HepG2 (cell line): ENCODE measurements around the gene RPUSD4. TPM values are rescaled to one million over a fixed set of nuclear protein-coding genes. Genes with fewer than 3 reads are reported as not detected.

Experiments
- AGO1 ChIP-seq: fragments of 200-400 bp; formaldehyde crosslinking; IDR thresholded peaks from 2 replicates; pipeline ENCODE4 v1.6.1; 2017; ENCODE audit warnings: mild to moderate bottlenecking, low read depth, low read length, moderate library complexity; ENCODE audit not compliant: poor library complexity, severe bottlenecking
- ATF6 ChIP-seq: sonication (generic); formaldehyde crosslinking; conservative IDR thresholded peaks from 2 replicates; pipeline ENCODE4 v1.4.0; 2020; ENCODE audit warnings: missing genetic modification reagents
- EEA1 ChIP-seq: sonication (generic); formaldehyde crosslinking; IDR thresholded peaks from 2 replicates; pipeline ENCODE4 v1.5.1; 2020; ENCODE audit warnings: mild to moderate bottlenecking, missing genetic modification reagents, borderline replicate concordance
- ETV6 ChIP-seq: sonication (generic); formaldehyde crosslinking; conservative IDR thresholded peaks from 2 replicates; pipeline ENCODE4 v1.4.0; 2020; ENCODE audit warnings: missing genetic modification reagents
- GPN1 ChIP-seq: sonication (generic); formaldehyde crosslinking; IDR thresholded peaks from 2 replicates; pipeline ENCODE4 v1.5.1; 2020; ENCODE audit warnings: missing genetic modification reagents, borderline replicate concordance
- IRF2 ChIP-seq: IDR thresholded peaks from 2 replicates; pipeline ENCODE4 v1.6.1; 2018; ENCODE audit warnings: missing genetic modification reagents, missing compliant biosample characterization
- KLF11 ChIP-seq: IDR thresholded peaks from 2 replicates; pipeline ENCODE4 v1.6.1; 2016; ENCODE audit warnings: missing compliant biosample characterization
- MTERF4 ChIP-seq: sonication (generic); formaldehyde crosslinking; IDR thresholded peaks from 2 replicates; pipeline ENCODE4 v1.8.0; 2023; ENCODE audit warnings: mild to moderate bottlenecking, missing genetic modification reagents
- NR2F6 ChIP-seq, 2 experiments: IDR thresholded peaks; 2 replicates each; pipeline ENCODE4 v1.6.1; 2016; ENCODE audit warnings: antibody characterized with exemption in 1 of 2, mild to moderate bottlenecking in 1 of 2
- PBX2 ChIP-seq: IDR thresholded peaks from 2 replicates; pipeline ENCODE4 v1.6.1; 2016; ENCODE audit warnings: control low read depth
- ZBTB4 ChIP-seq: sonication (generic); formaldehyde crosslinking; IDR thresholded peaks from 2 replicates; pipeline ENCODE4 v1.4.0; 2020; ENCODE audit warnings: missing genetic modification reagents, mild to moderate bottlenecking, borderline replicate concordance
- ZNF460 ChIP-seq: sonication (generic); formaldehyde crosslinking; IDR thresholded peaks from 2 replicates; pipeline ENCODE4 v1.5.1; 2020; ENCODE audit warnings: missing genetic modification reagents, mild to moderate bottlenecking, borderline replicate concordance
- ZNF589 ChIP-seq: sonication (generic); formaldehyde crosslinking; conservative IDR thresholded peaks from 2 replicates; pipeline ENCODE4 v1.8.0; 2022; ENCODE audit warnings: mild to moderate bottlenecking, moderate library complexity, missing genetic modification reagents
- ZNF672 ChIP-seq: sonication (generic); formaldehyde crosslinking; IDR thresholded peaks from 2 replicates; pipeline ENCODE4 v1.8.1; 2022; ENCODE audit warnings: missing genetic modification reagents
- polyA plus RNA-seq, 8 experiments: library from polyadenylated mRNA; depleted of rRNA in 3 of 8; stranded (reverse) in 7 of 8; unstranded in 1 of 8; fragments of >200 nt; fragmentation: Illumina TruSeq in 4 of 8; extraction: Trizol in 4 of 8; gene quantifications; 2 replicates each; pipeline versions ENCODE4 v1.2.1 to v1.2.3, GENCODE V29; 2011 to 2016; ENCODE audit warnings: low read depth in 4 of 8, missing spikeins in 1 of 8, mixed read lengths in 1 of 8; ENCODE audit not compliant: insufficient read depth in 1 of 8
- total RNA-seq, 5 experiments: library from RNA; depleted of rRNA; stranded (reverse); fragments of >200 nt; fragmentation: Illumina TruSeq; extraction: Trizol; gene quantifications; 2 replicates each; pipeline ENCODE4 v1.2.3, GENCODE V29; 2016; ENCODE audit warnings: low read depth in 1 of 5

The RPUSD4 gene
- total and polyA plus RNA-seq, 2 of the 13 experiments (the other 11 are each of a cell fraction or from before 2014, with no cell fraction given): 45.0 to 52.9 TPM

- TF ChIP-seq ATF6 (CRISPR knock-in tag) (no peak), NR2F6 (IDR thresholded peaks at IDR 0.05) (peak; percentile 43; the same call in 1 of the 2 replicates), NR2F6 (CRISPR knock-in tag; IDR thresholded peaks at IDR 0.05) (no peak), ZBTB4 (CRISPR knock-in tag) (no peak), ETV6 (CRISPR knock-in tag) (no peak), PBX2 (CRISPR knock-in tag) (no peak), GPN1 (CRISPR knock-in tag) (no peak), IRF2 (no peak), EEA1 (CRISPR knock-in tag) (0 out of 2 replicates have a peak, but pooled peaks have one; percentile 31), ZNF589 (no peak), KLF11 (CRISPR knock-in tag) (no peak), ZNF460 (CRISPR knock-in tag) (no peak; the same call in 1 of the 2 replicates), AGO1 (no peak), MTERF4 (CRISPR knock-in tag) (no peak), ZNF672 (no peak)
Observed at GRCh38 chr11:126186708-126187529, 24.5 kb downstream of the RPUSD4 start (continued).
